Hepatocyte (in vitro differentiated cells): ENCODE data around the gene TNFSF13. TPM values are rescaled to one million over a fixed set of nuclear protein-coding genes. Genes with fewer than 3 reads are reported as not detected.

Experiments used
- DNase-seq: peaks from one replicate; pipeline ENCODE4 v3.0.0-alpha.2; 2016; ENCODE audit warnings: low spot score
- H2AFZ ChIP-seq: fragments of 200-600 bp; sonication (generic); 2 replicates; pipeline ENCODE4 v1.6.0; 2016; ENCODE audit warnings: antibody characterized with exemption, mild to moderate bottlenecking
- H3K27ac ChIP-seq: fragments of 200-600 bp; sonication (generic); 2 replicates; pipeline ENCODE4 v1.5.1; 2016; ENCODE audit warnings: mild to moderate bottlenecking
- H3K27me3 ChIP-seq: fragments of 200-600 bp; sonication (generic); 2 replicates; pipeline ENCODE4 v1.6.1; 2016
- H3K36me3 ChIP-seq: fragments of 200-600 bp; sonication (generic); replicated peaks from 2 replicates; pipeline ENCODE4 v1.5.1; 2016; ENCODE audit warnings: low read depth; ENCODE audit not compliant: insufficient read depth
- H3K4me1 ChIP-seq: fragments of 200-600 bp; sonication (generic); 2 replicates; pipeline ENCODE4 v1.5.1; 2016; ENCODE audit warnings: mild to moderate bottlenecking, moderate library complexity; ENCODE audit not compliant: insufficient read depth
- H3K4me2 ChIP-seq: fragments of 200-600 bp; sonication (generic); 2 replicates; pipeline ENCODE4 v1.6.0; 2016
- H3K4me3 ChIP-seq: fragments of 200-600 bp; sonication (generic); 2 replicates; pipeline ENCODE4 v1.5.1; 2016; ENCODE audit warnings: mild to moderate bottlenecking
- H3K79me2 ChIP-seq: fragments of 200-600 bp; sonication (generic); 2 replicates; pipeline ENCODE4 v1.6.0; 2017; ENCODE audit warnings: mild to moderate bottlenecking
- H3K9me2 ChIP-seq: fragments of 200-600 bp; sonication (generic); replicated peaks from 2 replicates; pipeline ENCODE4 v1.6.0; 2017; ENCODE audit warnings: mild to moderate bottlenecking; ENCODE audit not compliant: insufficient read depth
- H3K9me3 ChIP-seq: fragments of 200-600 bp; sonication (generic); 2 replicates; pipeline ENCODE4 v1.5.1; 2016; ENCODE audit warnings: low read depth, mild to moderate bottlenecking
- H4K20me1 ChIP-seq: fragments of 200-600 bp; sonication (generic); 2 replicates; pipeline ENCODE4 v1.6.0; 2016; ENCODE audit warnings: mild to moderate bottlenecking; ENCODE audit not compliant: insufficient read depth, poor library complexity, severe bottlenecking
- CTCF ChIP-seq: fragments of 200-600 bp; sonication (generic); IDR thresholded peaks from 2 replicates; pipeline ENCODE4 v1.5.1; 2016; ENCODE audit warnings: antibody characterized with exemption, mild to moderate bottlenecking; ENCODE audit not compliant: poor library complexity
- EZH2 ChIP-seq: fragments of 200-600 bp; sonication (generic); IDR thresholded peaks from 2 replicates; pipeline ENCODE4 v1.6.1; 2016; ENCODE audit warnings: antibody characterized with exemption, mild to moderate bottlenecking, borderline replicate concordance
- EZH2phosphoT487 ChIP-seq: fragments of 200-600 bp; sonication (generic); IDR thresholded peaks from one replicate; pipeline ENCODE4 v1.6.1; 2018; ENCODE audit warnings: antibody characterized with exemption, mild to moderate bottlenecking, low read depth, moderate library complexity; ENCODE audit not compliant: unreplicated experiment, severe bottlenecking
- WGBS: methylation state at CpG from one replicate; pipeline ENCODE4 v1.1.6; 2016; ENCODE audit warnings: low lambda C conversion rate; ENCODE audit errors: missing lambda C conversion rate; 5-methylcytosine and 5-hydroxymethylcytosine counted together
- polyA plus RNA-seq: library from polyadenylated mRNA; unstranded; fragments of >200 nt; fragmentation: Nextera tagmentation; extraction: Ambion mirVana; gene quantifications from 2 replicates; pipeline ENCODE4 v1.2.1, GENCODE V29; 2016
- total RNA-seq: library from RNA; depleted of rRNA; stranded (reverse); fragments of >200 nt; gene quantifications from 2 replicates; pipeline ENCODE4 v1.2.3, GENCODE V29; 2014

Gene TNFSF13
- total and polyA plus RNA-seq, 2 experiments from 2014 or later: 0.90 to 2.4 TPM

DNA sequence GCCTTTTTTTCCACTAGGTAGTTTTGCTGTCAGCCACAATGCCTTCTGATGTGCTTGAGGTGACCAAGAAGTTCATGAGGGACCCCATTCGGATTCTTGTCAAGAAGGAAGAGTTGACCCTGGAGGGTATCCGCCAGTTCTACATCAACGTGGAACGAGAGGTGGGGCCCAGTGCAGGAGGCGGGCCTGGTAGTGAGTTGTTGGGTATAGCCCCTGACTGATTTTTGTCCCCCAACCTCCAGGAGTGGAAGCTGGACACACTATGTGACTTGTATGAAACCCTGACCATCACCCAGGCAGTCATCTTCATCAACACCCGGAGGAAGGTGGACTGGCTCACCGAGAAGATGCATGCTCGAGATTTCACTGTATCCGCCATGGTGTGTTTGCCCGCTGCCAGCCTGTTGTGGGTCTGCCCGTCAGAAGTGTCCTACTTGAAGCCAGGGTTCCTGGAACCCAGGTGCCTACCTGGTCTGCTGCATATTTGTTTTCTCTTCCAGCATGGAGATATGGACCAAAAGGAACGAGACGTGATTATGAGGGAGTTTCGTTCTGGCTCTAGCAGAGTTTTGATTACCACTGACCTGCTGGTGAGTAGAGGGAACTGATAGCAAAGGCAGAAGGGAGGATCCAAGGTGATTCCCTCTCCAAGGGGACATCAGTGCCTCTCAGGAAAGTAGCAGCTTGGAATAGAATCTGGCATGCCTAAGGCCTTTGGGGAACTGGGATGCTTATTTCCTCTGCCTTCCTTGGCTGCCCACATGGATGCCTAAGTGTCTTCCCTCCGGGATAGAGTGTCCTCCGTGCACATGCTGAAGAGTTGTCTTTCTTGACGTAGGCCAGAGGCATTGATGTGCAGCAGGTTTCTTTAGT lies 19.0 kb downstream of the TNFSF13 start:
- WGBS: 88% methylated on average over 17 of the region's 17 CpGs
- TF ChIP-seq EZH2 (no peak), CTCF (no peak), EZH2phosphoT487 (no peak)
- Histone ChIP-seq H3K79me2 (peaks cover 72% of the 10 kb centered on the region), H4K20me1 (peaks cover 49% of the 10 kb centered on the region), H3K27ac (peak overlapping the region; percentile 98), H3K9me3 (no peaks in the 10 kb centered on the region), H2AFZ (no peak overlapping the region), H3K9me2 (no peaks in the 10 kb centered on the region), H3K4me2 (no peak overlapping the region), H3K4me3 (no peak overlapping the region), H3K4me1 (peaks cover 37% of the 10 kb centered on the region), H3K27me3 (no peaks in the 10 kb centered on the region), H3K36me3 (peaks cover 3% of the 10 kb centered on the region)
- peak; percentile 5 for DNase-seq

- H2AFZ ChIP-seq: no peak within 1 kb of the TSS
- H3K4me1 ChIP-seq: peaks cover 44% of the 10 kb centered on the region
- H3K36me3 ChIP-seq: peaks cover 3% of the 10 kb centered on the region
- no peak within 1 kb of the TSS for H3K4me3 ChIP-seq
- WGBS: 35% methylated on average over 7 of the region's 7 CpGs
- peak within 1 kb of the TSS; percentile 71 for H3K4me2 ChIP-seq
- TF ChIP-seq CTCF: no peak
- TF ChIP-seq EZH2phosphoT487: no peak
- no peak for TF ChIP-seq EZH2
- H3K27me3 ChIP-seq: no peaks in the 10 kb centered on the region
- H4K20me1 ChIP-seq: peaks cover 40% of the 10 kb centered on the region
- H3K9me2 ChIP-seq: no peaks in the 10 kb centered on the region
- H3K27ac ChIP-seq: peak within 1 kb of the TSS; percentile 98
- no peaks in the 10 kb centered on the region for H3K9me3 ChIP-seq
- H3K79me2 ChIP-seq: peaks cover 68% of the 10 kb centered on the region
- peak; percentile 92 for DNase-seq
Observed at GRCh38 chr17:7579001-7579833, 20.7 kb downstream of the TNFSF13 start, which contains the start of gene CD68. CD68 (plus strand) TSS chr17:7579638; CDS start chr17:7579678, 40 bp downstream.

GRCh38 chr17:7579834-7580603 lies 21.5 kb downstream of the TNFSF13 start:
- no peak for TF ChIP-seq CTCF
- H3K4me2 ChIP-seq: peak overlapping the region; percentile 71
- peak overlapping the region; percentile 98 for H3K27ac ChIP-seq
- no peaks in the 10 kb centered on the region for H3K27me3 ChIP-seq
- no peak for DNase-seq
- peaks cover 2% of the 10 kb centered on the region for H3K36me3 ChIP-seq
- no peak overlapping the region for H3K4me3 ChIP-seq
- H3K9me3 ChIP-seq: no peaks in the 10 kb centered on the region
- no peaks in the 10 kb centered on the region for H3K9me2 ChIP-seq
- H3K79me2 ChIP-seq: peaks cover 68% of the 10 kb centered on the region
- WGBS: 89% methylated on average over 12 of the region's 12 CpGs
- H4K20me1 ChIP-seq: peaks cover 32% of the 10 kb centered on the region
- H3K4me1 ChIP-seq: peaks cover 36% of the 10 kb centered on the region
- H2AFZ ChIP-seq: no peak overlapping the region
